GM13976 (cell line): ENCODE results near the gene SHROOM4.
A peak's percentile ranks its signal among the peaks of the same experiment; 100 is the strongest.

Experiments
- DNase-seq: peaks from one replicate; pipeline ENCODE4 v3.0.0; 2012; ENCODE audit warnings: low spot score
- CTCF ChIP-seq: IDR thresholded peaks from 2 replicates; pipeline ENCODE4 v1.5.1; 2012; ENCODE audit warnings: borderline replicate concordance, mild to moderate bottlenecking; ENCODE audit not compliant: insufficient read depth; ENCODE audit errors: extremely low read depth, missing control alignments, control extremely low read depth
- in situ Hi-C: fragments of 300-500 bp; cut with MboI; formaldehyde crosslinking; loops from one replicate; pipeline ENCODE4 v1.12.0; 2022; ENCODE audit warnings: low sequenced_read_pairs, mixed read lengths, inconsistent platforms; ENCODE audit not compliant: unreplicated experiment

Gene SHROOM4

GRCh38 chrX:50594788-50595187 is 219.2 kb downstream of the SHROOM4 start:
- no peak for TF ChIP-seq CTCF
- in situ Hi-C loops = loop anchor here (25.0 kb wide), 1 partner anchor 682 kb away; the partner anchor contains the start of gene CLCN5

GRCh38 chrX:50586980-50587379 is 227.0 kb downstream of the SHROOM4 start:
- no peak for TF ChIP-seq CTCF
- no peak for DNase-seq
- in situ Hi-C loops = loop anchor here (25.0 kb wide), 1 partner anchor 675 kb away; the partner anchor contains the start of gene CLCN5

More at GRCh38 chrX:50594788-50595187, 219.2 kb downstream of the SHROOM4 start:
- no peak for DNase-seq

GRCh38 chrX:50586407-50586806 is 227.6 kb downstream of the SHROOM4 start:
- TF ChIP-seq CTCF = no peak
- in situ Hi-C loops = loop anchor here (25.0 kb wide), 1 partner anchor 674 kb away; the partner anchor contains the start of gene CLCN5
- DNase-seq = no peak

GRCh38 chrX:50581405-50581804 is 232.6 kb downstream of the SHROOM4 start:
- in situ Hi-C loops = loop anchor here (25.0 kb wide), 1 partner anchor 669 kb away; the partner anchor contains the start of gene CLCN5
- no peak for TF ChIP-seq CTCF
- no peak for DNase-seq

- TF ChIP-seq CTCF = peak; percentile 49
- DNase-seq = peak; percentile 32
- in situ Hi-C loops = loop anchor here (25.0 kb wide), 1 partner anchor 668 kb away; the partner anchor contains the start of gene CLCN5
Measured at GRCh38 chrX:50579955-50580354, 234.0 kb downstream of the SHROOM4 start.

GRCh38 chrX:50577326-50577725 is 236.7 kb downstream of the SHROOM4 start:
- in situ Hi-C loops = loop anchor here (25.0 kb wide), 1 partner anchor 665 kb away; the partner anchor contains the start of gene CLCN5
- no peak for DNase-seq
- TF ChIP-seq CTCF = no peak
